Stimulated activated CD4-positive, alpha-beta T cell treated with anti-CD3 and anti-CD28 coated beads, TNF-alpha, amount 100 ng/mL, for 48 hours (primary cell): ENCODE data around the gene RNASE8.
A peak's percentile ranks its signal among the peaks of the same experiment; 100 is the strongest.
"Not testable (repeated sequence)": the region's sequence is repeated elsewhere in the genome, so short reads cannot be mapped to it uniquely, and the experiment has no call there.

Experiments
- DNase-seq, 3 donors: peaks; one replicate each; pipeline ENCODE4 v3.0.0-alpha.2; 2020; ENCODE audit warnings: low read depth in 3 of 3

The RNASE8 gene, protein sequence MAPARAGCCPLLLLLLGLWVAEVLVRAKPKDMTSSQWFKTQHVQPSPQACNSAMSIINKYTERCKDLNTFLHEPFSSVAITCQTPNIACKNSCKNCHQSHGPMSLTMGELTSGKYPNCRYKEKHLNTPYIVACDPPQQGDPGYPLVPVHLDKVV

GRCh38 chr14:21057803-21058675 lies at the start of gene RNASE8:
Gene RNASE8 (plus strand): TSS chr14:21057822. CDS start chr14:21057893, 71 bp downstream.
- DNase-seq: no peak

DNA sequence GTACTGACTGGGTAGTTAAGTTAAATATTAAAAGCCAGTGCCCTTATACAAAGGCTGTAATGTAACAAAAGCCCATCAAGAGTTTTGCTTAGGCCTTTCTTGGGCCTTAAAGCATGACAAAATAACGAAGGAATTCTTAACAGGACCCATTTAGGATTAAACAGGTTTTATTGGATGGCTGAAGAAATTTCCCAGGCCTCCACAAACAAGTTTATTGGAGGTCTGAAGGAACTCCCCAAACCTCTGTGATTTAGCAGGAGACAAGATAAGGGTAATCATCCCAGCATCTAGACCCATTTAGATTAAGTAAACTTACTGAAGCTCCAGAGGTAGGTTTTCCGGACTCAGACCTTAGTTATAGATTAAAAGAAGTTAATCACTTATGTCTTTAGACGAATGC lies 47.9 kb upstream of the RNASE8 start:
- DNase-seq: not testable (repeated sequence)

- DNase-seq: no peak
Observed at GRCh38 chr14:21011136-21011535, 46.5 kb upstream of the RNASE8 start.

DNA sequence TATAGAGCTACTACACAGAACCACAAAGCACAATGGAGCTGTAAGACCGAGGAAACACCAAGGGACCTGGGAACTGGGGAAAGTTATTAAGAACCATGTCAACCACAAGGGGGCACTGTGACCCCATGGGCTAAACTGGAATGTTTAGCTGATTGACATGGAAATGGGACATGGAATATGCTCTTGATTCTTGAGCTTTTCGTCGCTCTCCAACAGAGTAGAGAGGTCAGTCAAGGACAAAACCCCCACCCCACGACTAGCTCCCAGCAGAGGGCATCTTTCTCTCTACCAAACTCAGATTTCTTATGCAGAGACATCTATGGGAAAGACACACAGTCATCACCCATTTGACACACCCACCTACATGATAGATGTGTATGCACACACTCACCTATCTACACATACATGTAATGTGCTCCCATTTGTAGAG lies 42.8 kb upstream of the RNASE8 start:
- DNase-seq: peak; percentile 44 to 77 (median 74)

DNA sequence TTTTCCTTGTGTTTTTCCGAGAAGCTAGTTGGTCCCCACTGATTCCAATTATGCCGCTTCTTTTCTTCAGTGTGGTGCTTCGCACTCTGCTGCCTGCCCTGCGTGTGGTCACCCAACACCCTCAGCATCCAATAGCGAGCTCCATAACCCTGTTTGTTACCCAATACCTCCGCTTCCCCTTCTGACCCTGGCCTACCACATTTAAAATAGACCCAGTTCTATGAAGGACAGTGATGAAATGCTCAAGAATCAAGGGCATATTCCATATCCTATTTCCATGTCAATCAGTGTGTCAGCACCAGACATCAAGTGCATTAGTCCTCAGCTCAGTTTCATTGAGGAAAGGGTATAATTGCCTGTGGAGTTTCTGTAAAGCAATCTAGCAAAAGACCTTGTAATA lies 42.3 kb upstream of the RNASE8 start:
- no peak for DNase-seq

DNA sequence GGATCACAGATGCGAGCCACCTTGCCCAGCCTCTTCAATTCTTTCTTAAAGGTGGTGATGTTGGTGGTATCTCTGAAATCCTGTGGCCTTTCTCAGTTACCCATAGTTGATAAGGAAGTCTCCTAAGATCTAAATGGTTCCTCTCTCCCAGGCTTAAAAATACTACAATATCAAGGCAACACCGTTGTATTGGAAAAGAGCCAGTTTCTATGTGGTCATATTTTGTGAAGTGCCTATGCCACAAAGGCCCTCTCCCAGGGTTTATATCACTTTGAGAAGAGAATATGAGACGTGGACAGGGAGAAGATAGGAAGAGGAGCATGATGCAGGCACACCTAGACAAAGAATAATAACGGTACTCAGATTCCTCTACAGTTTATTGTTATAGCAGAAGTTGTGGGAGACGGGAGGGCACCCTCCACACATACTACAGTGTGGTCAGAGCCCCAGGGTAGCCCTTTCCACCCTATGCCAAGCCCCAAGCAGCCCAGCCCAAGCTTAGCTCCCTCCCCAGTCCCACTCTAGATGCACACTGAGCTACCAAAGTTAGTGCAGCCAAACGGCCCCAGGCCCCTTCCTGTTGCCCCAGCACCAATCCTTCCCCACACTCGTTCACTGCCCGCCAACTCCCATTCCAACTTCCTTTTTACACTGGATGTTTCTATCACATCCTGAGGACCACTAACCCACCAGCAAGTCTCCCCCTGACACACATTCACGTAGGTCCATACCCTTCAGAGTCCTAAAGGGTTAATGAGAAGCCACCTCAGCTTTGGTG lies 41.0 kb upstream of the RNASE8 start:
- DNase-seq: no peak

DNA sequence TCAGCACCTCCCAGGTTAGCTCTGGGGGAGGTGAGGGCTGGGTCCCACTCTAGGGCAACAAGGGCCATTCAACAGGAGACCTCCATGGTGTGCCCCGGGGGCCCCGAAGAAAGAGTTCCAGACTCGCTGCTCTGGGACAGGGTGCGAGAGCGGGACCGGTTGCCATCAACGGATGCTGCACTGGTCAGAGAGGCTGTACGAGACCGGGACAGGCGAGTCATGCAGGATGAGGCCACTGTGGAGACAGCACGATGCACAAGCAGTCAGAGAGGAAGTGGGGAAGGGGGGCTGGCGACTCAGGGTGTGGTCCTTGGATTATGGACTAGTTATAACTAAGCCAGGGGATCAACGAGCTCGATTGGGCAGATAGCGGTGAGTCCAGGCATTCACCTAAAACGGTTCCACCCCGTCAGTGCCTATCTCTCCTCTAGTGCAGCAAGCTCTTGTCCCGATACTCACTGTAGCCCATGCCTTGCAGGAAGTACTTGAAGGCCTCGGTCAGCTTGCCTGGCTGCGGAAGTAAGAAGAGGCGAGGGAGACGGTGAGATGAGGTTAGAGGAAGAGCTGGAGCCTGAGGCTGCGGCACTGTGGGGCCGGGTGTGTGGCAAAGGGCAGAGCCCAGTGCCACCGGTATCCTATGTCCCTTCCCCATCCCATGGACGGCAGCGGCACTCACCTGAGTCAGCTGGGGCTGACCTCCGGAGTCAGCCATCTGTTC lies 39.9 kb upstream of the RNASE8 start:
- DNase-seq: no peak

DNA sequence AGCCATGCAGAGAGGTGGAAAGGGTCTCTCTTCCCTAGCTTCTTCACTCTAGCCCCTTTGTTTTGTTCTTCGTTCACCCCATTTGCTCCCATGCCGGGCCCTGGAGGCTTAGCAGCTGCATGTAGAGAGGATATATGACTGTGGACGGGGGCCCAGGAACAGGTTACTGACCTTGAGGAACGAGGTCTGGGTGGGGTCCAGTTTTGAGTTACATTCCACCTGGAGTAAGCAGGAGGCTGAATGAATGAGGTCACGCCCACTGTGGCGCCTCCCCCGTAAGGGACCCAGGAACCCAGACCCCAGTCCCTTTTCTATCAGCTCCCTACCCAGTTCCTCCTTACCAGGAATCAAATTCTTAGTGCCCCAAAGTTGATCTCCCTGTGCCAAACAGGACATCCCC lies 39.3 kb upstream of the RNASE8 start:
- no peak for DNase-seq

DNA sequence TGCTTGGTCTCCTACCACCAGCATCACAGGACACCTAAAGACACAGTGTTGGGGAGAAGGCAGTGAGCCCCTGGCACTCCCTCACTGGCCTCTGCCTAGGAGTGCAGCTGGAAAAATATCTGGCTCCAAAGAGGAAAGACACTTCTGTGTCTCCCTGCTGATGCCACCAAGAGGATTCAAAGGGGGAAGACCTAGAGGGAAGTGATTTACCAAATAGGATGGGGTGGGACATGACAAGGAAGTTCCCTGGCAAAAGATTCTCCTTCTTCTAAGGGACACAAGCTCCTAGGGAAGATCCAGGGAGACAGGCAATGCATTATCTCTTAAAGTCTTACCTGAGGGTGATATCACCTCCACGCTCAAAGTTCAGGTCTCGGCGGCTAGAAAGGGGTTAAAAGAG lies 38.8 kb upstream of the RNASE8 start:
- no peak for DNase-seq

DNA sequence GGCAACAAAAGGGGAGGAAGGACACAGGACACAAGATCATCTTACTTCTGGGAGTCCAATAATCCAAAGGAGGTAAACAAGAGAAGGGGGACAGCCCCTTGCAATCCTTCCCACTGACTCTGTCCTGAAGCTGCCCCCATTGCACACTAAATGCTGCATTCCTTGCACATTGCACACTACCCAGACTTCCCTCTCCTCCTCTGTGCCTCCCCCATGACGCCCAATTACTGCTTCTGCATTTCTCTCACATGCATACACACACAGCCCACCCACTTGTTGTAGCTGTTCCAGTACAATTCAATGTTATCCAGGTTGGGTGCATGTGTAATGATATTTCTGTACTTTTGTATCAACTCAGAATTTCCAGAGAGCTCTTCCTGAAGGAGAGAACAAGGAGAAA lies 38.3 kb upstream of the RNASE8 start:
- DNase-seq: no peak

GRCh38 chr14:21020977-21021545 lies 36.6 kb upstream of the RNASE8 start:
- no peak for DNase-seq

- no peak for DNase-seq
Observed at GRCh38 chr14:21022686-21023085, 34.9 kb upstream of the RNASE8 start.

GRCh38 chr14:21023174-21023573 lies 34.4 kb upstream of the RNASE8 start:
- DNase-seq: no peak

DNA sequence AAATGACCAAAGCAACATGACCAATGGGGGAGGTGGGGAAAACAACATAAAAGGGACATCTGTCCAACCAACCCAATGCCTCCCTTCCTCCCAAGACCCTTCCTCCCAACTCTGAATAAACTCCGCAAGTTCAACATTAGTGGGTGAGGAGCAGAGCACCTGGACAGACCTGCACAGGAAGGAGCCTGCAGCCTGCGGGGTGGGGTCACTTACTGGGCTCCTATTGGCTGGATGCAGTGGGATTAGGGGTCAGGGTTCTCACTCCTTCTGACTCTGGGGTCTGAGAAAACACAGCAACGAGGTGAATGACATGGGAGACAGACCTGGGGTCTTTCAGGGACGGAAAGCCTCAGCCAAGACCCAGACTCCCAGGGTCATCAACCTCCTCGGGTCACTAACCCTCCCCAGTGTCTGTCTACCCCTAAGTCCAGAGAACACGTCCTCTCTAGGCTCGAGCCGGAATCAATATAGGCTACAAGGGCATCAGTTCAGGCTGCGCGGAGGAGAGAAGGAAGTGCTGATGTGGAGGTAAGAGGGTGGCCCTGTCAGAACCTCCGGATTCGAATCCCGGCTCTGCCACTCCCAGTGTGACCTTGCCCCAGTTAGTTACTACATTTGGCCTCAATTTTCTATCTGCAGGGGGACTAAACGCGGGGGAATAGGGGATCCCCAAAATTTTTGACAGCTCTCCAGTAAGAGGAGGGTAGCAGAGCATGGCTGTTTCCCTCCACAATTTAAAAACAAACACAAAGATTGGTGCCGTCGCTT lies 33.6 kb upstream of the RNASE8 start:
- DNase-seq: no peak

- peak; percentile 17 to 61 (median 22) for DNase-seq
Observed at GRCh38 chr14:21024585-21025370, 32.8 kb upstream of the RNASE8 start, which contains the start of gene NDRG2. Gene NDRG2 (minus strand): TSS chr14:21025061. CDS start chr14:21023315, 1,746 bp downstream.

GRCh38 chr14:21025371-21026273 lies 32.0 kb upstream of the RNASE8 start:
- peak in 1 of 3 donors; percentile 7 for DNase-seq

GRCh38 chr14:21026274-21026987 lies 31.2 kb upstream of the RNASE8 start:
- DNase-seq: no peak

- no peak for DNase-seq
Observed at GRCh38 chr14:21026988-21027315, 30.7 kb upstream of the RNASE8 start.
